Superior temporal gyrus (tissue), 1 donor: ENCODE data around the gene TMPRSS3.
"Not testable (repeated sequence)": the region's sequence is repeated elsewhere in the genome, so short reads cannot be mapped to it uniquely, and the experiment has no call there.

Experiments
- DNase-seq: peaks from one replicate; pipeline ENCODE4 v3.0.0-alpha.2; 2016; ENCODE audit errors: extremely low spot score

Gene TMPRSS3

GRCh38 chr21:42408718-42409117, 12.9 kb upstream of the TMPRSS3 start:
- not testable (repeated sequence) for DNase-seq

GRCh38 chr21:42407476-42407875, 11.6 kb upstream of the TMPRSS3 start:
- no peak for DNase-seq

DNA sequence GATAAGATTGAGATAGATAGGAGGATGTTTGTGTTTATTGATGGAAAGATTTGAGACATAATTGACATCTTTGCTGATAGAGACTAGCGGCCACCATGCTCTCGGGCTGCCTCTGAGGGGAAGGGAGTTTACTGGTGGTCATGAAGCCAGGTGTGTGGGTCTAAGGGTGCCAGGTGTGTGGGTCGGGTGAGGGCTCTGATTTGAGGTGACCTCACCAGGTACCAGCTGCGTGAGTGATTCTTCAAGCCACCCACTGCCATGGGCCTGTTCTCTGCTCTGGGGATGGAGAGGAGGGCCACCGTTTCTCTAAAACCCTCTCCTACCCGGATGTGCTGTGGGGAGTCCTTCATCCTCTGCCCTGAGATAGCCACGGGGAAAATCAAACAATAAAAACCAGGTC, 11.0 kb upstream of the TMPRSS3 start:
- DNase-seq, result no peak

DNA sequence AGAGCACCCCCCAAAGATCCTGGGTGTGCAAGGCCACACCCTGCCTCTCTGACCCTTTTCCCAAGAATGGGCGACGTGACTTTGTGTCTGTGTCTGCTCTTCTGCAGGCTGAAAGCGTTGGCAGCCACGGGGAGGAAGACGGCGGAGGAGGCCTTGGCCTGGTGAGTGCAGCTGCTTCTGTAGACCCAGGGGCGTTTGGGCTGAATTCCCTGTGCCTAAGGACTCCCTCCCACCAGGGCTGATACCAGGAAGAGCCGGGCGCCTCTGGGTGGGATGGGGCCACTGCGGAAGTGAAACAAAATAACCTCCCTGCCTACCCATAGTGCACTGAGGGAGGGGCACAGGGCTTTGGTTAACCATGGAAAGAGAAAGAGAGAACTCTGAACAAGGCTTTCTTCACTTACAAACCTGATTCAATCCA, 10.4 kb upstream of the TMPRSS3 start:
- no peak for DNase-seq

DNA sequence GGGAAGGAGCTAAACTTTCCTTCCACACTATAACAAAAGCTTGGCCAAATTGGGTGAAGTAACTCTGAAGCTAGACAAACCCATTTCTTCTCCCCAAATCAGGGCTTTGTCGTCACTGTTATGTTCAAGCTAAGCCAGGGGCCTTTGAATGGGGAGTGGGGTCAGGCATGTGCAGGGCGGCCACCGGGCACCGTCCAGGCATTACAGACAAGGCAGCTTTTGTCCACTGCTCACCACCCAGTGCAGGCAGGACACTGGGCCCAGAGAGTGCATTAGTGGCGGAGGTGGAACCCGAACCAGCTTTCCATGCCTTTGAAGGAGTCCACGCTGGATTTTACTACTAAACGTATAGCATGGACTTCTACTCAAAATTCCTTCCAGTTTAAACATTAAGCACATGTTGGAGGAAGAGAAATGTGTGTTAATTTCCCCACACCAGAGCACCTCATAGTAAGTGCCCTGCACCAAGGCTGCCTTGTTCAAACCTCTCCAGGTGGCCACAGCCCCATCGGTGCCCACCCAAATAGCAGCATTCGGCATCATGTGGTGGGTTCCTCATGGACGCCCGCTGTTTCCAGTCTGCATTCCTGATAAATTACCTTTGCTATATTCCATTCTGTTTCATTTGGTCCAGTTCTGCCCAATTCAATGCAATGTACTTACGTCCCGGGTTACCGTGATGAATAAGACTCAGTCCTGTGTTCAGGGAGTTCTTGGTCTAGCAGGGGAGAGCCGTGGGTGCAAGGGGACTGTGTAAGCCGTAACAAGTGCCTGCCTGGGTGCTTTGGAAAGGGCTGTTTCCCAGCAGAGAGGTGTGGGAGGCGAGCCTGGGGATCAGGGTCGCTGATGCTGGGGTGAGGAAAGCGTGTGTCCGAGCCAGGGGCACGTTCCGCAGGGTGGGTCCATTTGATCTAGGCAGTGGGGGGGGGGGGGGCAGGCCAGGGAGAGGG, 9.5 kb upstream of the TMPRSS3 start:
- no peak for DNase-seq

DNA sequence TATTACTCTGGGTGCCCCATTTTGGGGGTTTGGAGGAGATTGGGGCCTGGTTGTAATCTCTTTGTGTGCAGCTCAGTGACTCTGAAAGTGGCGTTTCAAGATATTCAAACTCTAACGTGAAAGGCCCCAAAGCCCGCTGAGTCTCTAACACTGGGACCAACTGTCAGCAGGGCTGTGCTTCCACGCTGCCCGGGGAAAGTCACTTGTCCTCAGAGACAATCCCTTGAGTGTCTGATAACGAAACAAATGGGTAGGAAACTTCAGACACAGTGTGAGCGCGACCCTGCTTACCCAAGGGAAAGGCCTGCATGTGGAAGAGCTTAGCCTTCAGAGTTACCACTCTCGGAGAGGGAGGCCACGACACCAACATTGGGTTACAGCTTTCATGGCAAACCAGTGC, 8.7 kb upstream of the TMPRSS3 start:
- DNase-seq, result no peak

- no peak for DNase-seq
Measured at GRCh38 chr21:42403611-42404231, 7.9 kb upstream of the TMPRSS3 start, which contains the start of gene UBASH3A. TSS of gene UBASH3A (plus strand) at chr21:42403902. CDS start at chr21:42403946, 44 bp downstream.

- DNase-seq, result no peak
Measured at GRCh38 chr21:42401820-42402251, 6.0 kb upstream of the TMPRSS3 start.

- DNase-seq, result no peak
Measured at GRCh38 chr21:42401154-42401553, 5.3 kb upstream of the TMPRSS3 start.

GRCh38 chr21:42400525-42400924, 4.7 kb upstream of the TMPRSS3 start:
- DNase-seq, result peak; percentile 19

- no peak for DNase-seq
Measured at GRCh38 chr21:42398436-42399028, 2.7 kb upstream of the TMPRSS3 start.

DNA sequence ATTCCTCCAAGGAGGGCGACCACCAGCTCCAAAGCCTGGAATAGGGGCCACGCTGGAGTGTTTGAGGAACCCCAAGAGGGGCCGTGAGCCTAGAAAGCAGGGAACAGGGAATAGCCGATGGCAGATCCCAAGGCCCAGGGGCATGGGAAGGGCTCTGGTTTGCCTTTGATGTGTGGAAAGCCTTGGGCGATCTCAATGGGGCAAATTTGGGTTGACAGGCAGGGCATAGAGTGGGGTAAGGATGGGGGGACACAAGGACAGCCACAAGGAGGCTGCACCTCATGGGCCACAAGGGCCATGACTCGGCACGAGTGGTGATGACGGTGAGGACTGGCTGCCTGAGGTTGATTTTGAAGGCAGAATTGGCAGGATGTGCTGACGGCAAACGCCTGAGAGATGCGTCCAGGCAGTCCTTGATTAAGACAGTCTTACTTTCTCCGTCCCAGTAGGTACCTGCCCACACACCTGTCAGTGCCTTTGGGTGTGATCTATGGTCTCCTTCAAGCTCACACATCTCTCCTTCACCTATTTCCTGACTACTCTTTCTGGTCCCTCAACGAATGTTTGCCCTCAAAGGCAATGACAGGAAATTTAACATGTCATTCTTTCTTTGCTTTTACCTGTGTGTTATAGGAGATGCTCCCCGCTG, 2.0 kb upstream of the TMPRSS3 start:
- DNase-seq, result no peak

GRCh38 chr21:42396799-42397745, 1.2 kb upstream of the TMPRSS3 start:
- no peak for DNase-seq

DNA sequence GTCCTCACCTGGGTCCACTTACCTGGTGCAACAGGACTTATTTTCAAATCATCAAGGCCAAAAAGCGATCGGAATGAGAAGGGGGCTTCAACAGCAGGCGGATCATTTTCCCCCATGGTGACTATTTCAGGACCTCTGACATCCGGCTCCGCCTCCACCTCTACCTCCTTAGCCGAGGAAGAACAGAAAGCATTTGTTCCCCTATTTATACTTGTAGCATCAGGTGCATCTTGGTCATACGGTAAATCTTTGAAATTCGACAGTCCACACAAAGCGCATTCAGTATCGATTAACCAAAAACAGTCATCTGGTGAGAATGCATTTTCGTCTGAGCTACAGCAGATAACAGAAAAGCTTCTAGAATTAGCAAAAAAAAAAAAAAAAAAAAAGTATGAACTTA, 550 bp downstream of the TMPRSS3 start:
- DNase-seq, result no peak

DNA sequence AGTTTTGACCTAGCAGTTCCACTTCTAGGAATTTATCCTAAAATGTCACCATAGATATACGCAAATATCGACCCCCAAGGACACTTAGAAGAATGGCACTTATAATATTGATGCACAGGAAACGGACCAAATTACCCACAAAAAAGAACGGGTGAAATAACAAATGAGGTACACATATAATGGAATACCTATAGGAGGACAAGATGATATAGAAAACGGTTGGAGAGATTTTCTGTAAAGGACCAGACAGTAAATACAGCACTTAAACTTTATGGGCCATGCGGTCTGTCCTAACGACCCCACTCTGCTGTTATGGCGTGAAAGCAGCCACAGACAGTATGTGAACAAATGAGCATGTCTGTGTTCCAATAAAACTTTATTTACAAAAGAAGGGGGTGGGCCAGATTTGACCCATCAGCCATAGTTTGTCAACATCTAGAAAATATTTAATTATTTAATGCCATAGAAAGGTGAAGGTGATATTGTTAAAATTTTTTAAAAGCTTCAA, 2.4 kb downstream of the TMPRSS3 start:
- DNase-seq, result no peak

GRCh38 chr21:42392731-42393442, 3.0 kb downstream of the TMPRSS3 start:
- no peak for DNase-seq

DNA sequence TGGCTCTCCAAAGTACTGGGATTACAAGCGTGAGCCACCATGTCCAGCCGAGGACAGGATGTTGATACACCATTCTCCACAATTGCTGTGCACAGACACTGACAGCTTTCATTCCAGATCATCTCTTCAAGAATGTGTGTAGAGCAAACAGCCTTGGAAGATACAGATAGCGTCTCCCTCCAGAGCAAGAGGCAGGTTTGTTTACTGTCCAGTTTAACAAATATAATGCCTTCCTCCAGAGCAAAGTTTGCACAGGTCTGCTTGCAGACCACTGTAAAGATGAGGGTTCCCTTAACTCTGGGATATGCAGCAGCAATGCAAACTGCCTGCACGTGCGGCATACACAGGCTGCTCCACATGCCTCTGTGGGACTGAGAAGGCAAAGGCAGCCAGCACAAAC, 4.6 kb downstream of the TMPRSS3 start:
- DNase-seq, result no peak

GRCh38 chr21:42390696-42391095, 5.2 kb downstream of the TMPRSS3 start:
- DNase-seq, result no peak

GRCh38 chr21:42390193-42390592, 5.7 kb downstream of the TMPRSS3 start:
- DNase-seq, result no peak

- DNase-seq, result no peak
Measured at GRCh38 chr21:42389449-42389835, 6.4 kb downstream of the TMPRSS3 start.
